K562 (cell line): ENCODE measurements around the gene CLCNKA. TPM values are rescaled to one million over a fixed set of nuclear protein-coding genes. Genes with fewer than 3 reads are reported as not detected.

ENCODE experiments used
- BMI1 ChIP-seq: fragments of 150-350 bp; IDR thresholded peaks from 2 replicates; pipeline ENCODE4 v1.6.1; 2014; ENCODE audit warnings: low read length
- CBFB ChIP-seq: sonication (generic); formaldehyde crosslinking; IDR thresholded peaks from 2 replicates; pipeline ENCODE4 v1.4.0; 2020; ENCODE audit warnings: mild to moderate bottlenecking, missing genetic modification reagents
- CHD1 ChIP-seq: fragments of 200-600 bp; sonication (generic); IDR thresholded peaks from one replicate; pipeline ENCODE4 v1.6.1; 2012; ENCODE audit warnings: mild to moderate bottlenecking, moderate library complexity, low read length, inconsistent platforms
- ELK1 ChIP-seq: sonication (generic); formaldehyde crosslinking; IDR thresholded peaks from 2 replicates; pipeline ENCODE4 v1.8.1; 2022; ENCODE audit warnings: missing genetic modification reagents
- EP400 ChIP-seq: fragments of 450-650 bp; IDR thresholded peaks from 2 replicates; pipeline ENCODE4 v1.6.1; 2017; ENCODE audit warnings: antibody characterized with exemption, mild to moderate bottlenecking, moderate library complexity
- FOXK2 ChIP-seq, 2 experiments: fragments of 450-650 bp; IDR thresholded peaks in 1 of 2; conservative IDR thresholded peaks in 1 of 2; 2 replicates each; pipeline ENCODE4 v1.6.1; 2016; ENCODE audit warnings: low read depth in 2 of 2, mild to moderate bottlenecking in 1 of 2
- HBP1 ChIP-seq: fragments of 450-650 bp; formaldehyde crosslinking; IDR thresholded peaks from 2 replicates; pipeline ENCODE4 v1.4.0; 2022; ENCODE audit warnings: missing genetic modification characterization
- ILK ChIP-seq: fragments of 450-650 bp; IDR thresholded peaks from 2 replicates; pipeline ENCODE4 v1.6.1; 2016; ENCODE audit warnings: missing genetic modification characterization, low read depth, mild to moderate bottlenecking, missing compliant biosample characterization, moderate library complexity, borderline replicate concordance
- L3MBTL2 ChIP-seq: fragments of 450-650 bp; IDR thresholded peaks from 2 replicates; pipeline ENCODE4 v1.6.1; 2016; ENCODE audit warnings: mild to moderate bottlenecking, moderate library complexity
- MTF1 ChIP-seq: fragments of 250-450 bp; sonication (Bioruptor Pico); IDR thresholded peaks from 2 replicates; pipeline ENCODE4 v1.9.0; 2021; ENCODE audit warnings: moderate library complexity, mild to moderate bottlenecking, inconsistent platforms, borderline replicate concordance
- NFATC3 ChIP-seq: fragments of 450-650 bp; IDR thresholded peaks from 2 replicates; pipeline ENCODE4 v1.6.1; 2017; ENCODE audit warnings: mild to moderate bottlenecking
- NR3C1 ChIP-seq: sonication (generic); formaldehyde crosslinking; IDR thresholded peaks from 2 replicates; pipeline ENCODE4 v1.8.1; 2022; ENCODE audit warnings: missing genetic modification reagents
- PATZ1 ChIP-seq: fragments of 250-450 bp; sonication (Bioruptor Pico); IDR thresholded peaks from 2 replicates; pipeline ENCODE4 v1.5.0; 2020; ENCODE audit warnings: mild to moderate bottlenecking, borderline replicate concordance
- PHTF2 ChIP-seq: fragments of 250-450 bp; sonication (Bioruptor Pico); IDR thresholded peaks from 2 replicates; pipeline ENCODE4 v1.5.0; 2021; ENCODE audit warnings: mild to moderate bottlenecking
- POLR2G ChIP-seq: fragments of 200-400 bp; formaldehyde crosslinking; IDR thresholded peaks from 2 replicates; pipeline ENCODE4 v1.6.1; 2017; ENCODE audit warnings: low read depth, mild to moderate bottlenecking, antibody characterized with exemption, low read length, moderate library complexity
- SETDB1 ChIP-seq: IDR thresholded peaks from one replicate; pipeline ENCODE4 v1.6.1; 2012; ENCODE audit warnings: low read length, control low read depth, inconsistent platforms
- STAT5A ChIP-seq: IDR thresholded peaks from 2 replicates; pipeline ENCODE4 v1.6.1; 2012; ENCODE audit warnings: low read length, inconsistent platforms, borderline replicate concordance
- TFE3 ChIP-seq: fragments of 450-650 bp; formaldehyde crosslinking; IDR thresholded peaks from 2 replicates; pipeline ENCODE4 v1.4.0; 2020; ENCODE audit warnings: mild to moderate bottlenecking, mixed read lengths
- ZBTB1 ChIP-seq: sonication (generic); formaldehyde crosslinking; IDR thresholded peaks from 2 replicates; pipeline ENCODE4 v1.8.1; 2023; ENCODE audit warnings: missing genetic modification reagents, low read depth, mild to moderate bottlenecking, borderline replicate concordance
- ZFX ChIP-seq: sonication (generic); formaldehyde crosslinking; IDR thresholded peaks from 2 replicates; pipeline ENCODE4 v1.8.0; 2022; ENCODE audit warnings: mild to moderate bottlenecking, missing genetic modification reagents, moderate library complexity
- ZNF431 ChIP-seq: sonication (generic); formaldehyde crosslinking; IDR thresholded peaks from 2 replicates; pipeline ENCODE4 v1.8.0; 2022; ENCODE audit warnings: mild to moderate bottlenecking, missing genetic modification reagents
- ZNF717 ChIP-seq: fragments of 250-450 bp; sonication (Bioruptor Pico); IDR thresholded peaks from 2 replicates; pipeline ENCODE4 v1.5.0; 2021
- polyA plus RNA-seq, 8 experiments: library from polyadenylated mRNA; depleted of rRNA in 4 of 8; stranded (reverse) in 5 of 8; unstranded in 3 of 8; fragments of >200 nt; fragmentation: Nextera tagmentation in 2 of 8; fragmentation: Illumina TruSeq in 1 of 8; extraction: Ambion mirVana in 2 of 8; extraction: Trizol in 1 of 8; gene quantifications; 2 replicates each; pipeline versions ENCODE4 v1.2.1 to v1.2.3, GENCODE V29; 2011 to 2014; ENCODE audit warnings: inconsistent platforms in 1 of 8, missing spikeins in 1 of 8
- total RNA-seq, 7 experiments: library from RNA; depleted of rRNA in 6 of 7; stranded (reverse); fragments of >200 nt in 6 of 7; fragmentation: Illumina TruSeq in 2 of 7; extraction: Trizol in 2 of 7; gene quantifications; 2 replicates each; pipeline versions ENCODE4 v1.2.1 to v1.2.3, GENCODE V29; 2011 to 2021; ENCODE audit warnings: low replicate concordance in 1 of 7

Gene CLCNKA
- total and polyA plus RNA-seq, 9 of the 15 experiments (the other 6 are each of a cell fraction or from before 2014, with no cell fraction given) = 0.03 to 0.37 (median 0.10) TPM; not detected in 3

- TF ChIP-seq HBP1 (CRISPR knock-in tag) (peak; percentile 62; the same call in 1 of the 2 replicates), NFATC3 (0 out of 2 replicates have a peak, but pooled peaks have one; percentile 25), ELK1 (CRISPR knock-in tag) (no peak), ZFX (CRISPR knock-in tag) (no peak), MTF1 (CRISPR knock-in tag) (no peak), FOXK2 (conservative IDR thresholded peaks at IDR 0.05 in 1 of 2, IDR thresholded peaks at IDR 0.05 in 1 of 2; ENCODE audit: low read depth in 2 of 2) (peak; percentile 98 to 99), POLR2G (no peak), NR3C1 (CRISPR knock-in tag) (no peak), PATZ1 (CRISPR knock-in tag) (no peak), EP400 (peak; percentile 52; the same call in 1 of the 2 replicates), L3MBTL2 (peak; percentile 48; the same call in 1 of the 2 replicates), ZNF431 (CRISPR knock-in tag) (peak; percentile 49; the same call in 1 of the 2 replicates), ILK (tag) (no peak), CBFB (no peak), BMI1 (no peak), PHTF2 (CRISPR knock-in tag) (no peak), CHD1 (no peak), STAT5A (no peak), ZNF717 (no peak), SETDB1 (no peak), ZBTB1 (no peak), TFE3 (no peak)
Measured at GRCh38 chr1:16055613-16056520, 34.0 kb downstream of the CLCNKA start (continued).
